Glutamatergic neuron (in vitro differentiated cells): ENCODE measurements around the gene HDHD2. TPM values are rescaled to one million over a fixed set of nuclear protein-coding genes. Genes with fewer than 3 reads are reported as not detected.

Experiments used
- DNase-seq: peaks from one replicate; pipeline ENCODE4 v3.0.0; 2022
- H3K27ac Mint-ChIP-seq: one replicate; pipeline ENCODE4 v1.8.0; 2020; ENCODE audit warnings: mild to moderate bottlenecking, mixed read lengths, inconsistent platforms; ENCODE audit not compliant: unreplicated experiment
- H3K27me3 Mint-ChIP-seq: one replicate; pipeline ENCODE4 v1.8.0; 2020; ENCODE audit warnings: mild to moderate bottlenecking, moderate library complexity, mixed read lengths, inconsistent platforms; ENCODE audit not compliant: unreplicated experiment
- H3K36me3 Mint-ChIP-seq: one replicate; pipeline ENCODE4 v1.8.0; 2020; ENCODE audit warnings: mild to moderate bottlenecking, mixed read lengths, inconsistent platforms; ENCODE audit not compliant: unreplicated experiment
- H3K4me1 Mint-ChIP-seq: one replicate; pipeline ENCODE4 v1.8.0; 2020; ENCODE audit warnings: mild to moderate bottlenecking, low read depth, mixed read lengths, inconsistent platforms; ENCODE audit not compliant: unreplicated experiment
- H3K4me3 Mint-ChIP-seq: one replicate; pipeline ENCODE4 v1.8.0; 2020; ENCODE audit warnings: mild to moderate bottlenecking, mixed read lengths, inconsistent platforms; ENCODE audit not compliant: unreplicated experiment
- H3K9me3 Mint-ChIP-seq: one replicate; pipeline ENCODE4 v1.8.0; 2020; ENCODE audit warnings: mild to moderate bottlenecking, moderate library complexity, mixed read lengths, inconsistent platforms; ENCODE audit not compliant: unreplicated experiment
- total RNA-seq: library from RNA; stranded (reverse); fragmentation: NEBNext Ultra II Directional; extraction: Animal tissue kit (Norgen Biotek cat#: 25700); gene quantifications from one replicate; pipeline ENCODE4 v1.2.1, GENCODE V29; 2021; ENCODE audit not compliant: unreplicated experiment
- TF ChIP-seq, protein P1 (sequence below): fragments of 200-600 bp; sonication (generic); IDR thresholded peaks from one replicate; pipeline ENCODE4 v1.5.0; 2021; ENCODE audit not compliant: partially characterized antibody, unreplicated experiment

The HDHD2 gene
- total RNA-seq, 1 donor from 2014 or later = 55.3 TPM

DNA sequence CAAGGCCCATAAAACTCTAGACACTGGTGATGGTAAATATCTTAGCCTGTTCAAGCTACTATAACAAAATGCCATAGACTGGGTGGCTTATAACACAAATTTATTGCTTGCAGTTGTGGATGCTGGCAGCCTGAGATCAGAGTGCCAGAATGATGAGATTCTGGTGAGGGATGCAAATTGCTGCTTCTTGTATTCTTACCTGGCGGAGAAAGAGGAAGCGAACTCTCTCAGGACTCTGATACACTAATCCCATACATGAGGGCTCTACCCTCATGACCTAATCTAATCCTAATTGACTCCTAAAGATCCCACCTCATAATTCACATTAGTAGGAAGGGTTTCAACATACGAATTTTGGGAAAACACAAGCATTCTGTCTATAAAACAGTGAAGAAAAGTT lies 30.5 kb upstream of the HDHD2 start:
- Mint-ChIP-seq H3K4me3 (no peak overlapping the region), H3K27me3 (no peaks in the 10 kb centered on the region), H3K9me3 (peaks cover 4% of the 10 kb centered on the region), H3K4me1 (no peaks in the 10 kb centered on the region), H3K27ac (no peak overlapping the region), H3K36me3 (no peaks in the 10 kb centered on the region)
- TF ChIP-seq, protein P1, sequence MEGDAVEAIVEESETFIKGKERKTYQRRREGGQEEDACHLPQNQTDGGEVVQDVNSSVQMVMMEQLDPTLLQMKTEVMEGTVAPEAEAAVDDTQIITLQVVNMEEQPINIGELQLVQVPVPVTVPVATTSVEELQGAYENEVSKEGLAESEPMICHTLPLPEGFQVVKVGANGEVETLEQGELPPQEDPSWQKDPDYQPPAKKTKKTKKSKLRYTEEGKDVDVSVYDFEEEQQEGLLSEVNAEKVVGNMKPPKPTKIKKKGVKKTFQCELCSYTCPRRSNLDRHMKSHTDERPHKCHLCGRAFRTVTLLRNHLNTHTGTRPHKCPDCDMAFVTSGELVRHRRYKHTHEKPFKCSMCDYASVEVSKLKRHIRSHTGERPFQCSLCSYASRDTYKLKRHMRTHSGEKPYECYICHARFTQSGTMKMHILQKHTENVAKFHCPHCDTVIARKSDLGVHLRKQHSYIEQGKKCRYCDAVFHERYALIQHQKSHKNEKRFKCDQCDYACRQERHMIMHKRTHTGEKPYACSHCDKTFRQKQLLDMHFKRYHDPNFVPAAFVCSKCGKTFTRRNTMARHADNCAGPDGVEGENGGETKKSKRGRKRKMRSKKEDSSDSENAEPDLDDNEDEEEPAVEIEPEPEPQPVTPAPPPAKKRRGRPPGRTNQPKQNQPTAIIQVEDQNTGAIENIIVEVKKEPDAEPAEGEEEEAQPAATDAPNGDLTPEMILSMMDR = no peak
- no peak for DNase-seq

DNA sequence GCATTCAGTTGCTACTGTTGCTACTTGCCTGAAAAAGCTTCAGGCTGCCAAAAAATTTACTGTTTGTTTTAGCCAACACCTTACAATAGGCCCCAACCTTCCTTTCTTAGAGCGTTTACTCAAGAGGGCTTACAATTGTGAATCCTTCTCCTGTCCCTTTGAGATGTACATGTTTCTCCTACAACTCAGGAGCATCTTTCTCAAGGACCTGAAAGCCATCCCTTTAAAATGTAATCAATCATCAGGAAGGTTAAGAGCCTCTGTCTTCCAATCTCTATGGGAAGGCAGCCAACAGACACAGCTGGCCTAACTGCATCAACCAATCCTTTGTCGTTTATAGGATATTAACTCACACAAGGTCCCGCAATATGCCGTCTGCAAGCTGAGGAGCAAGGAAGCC lies 29.2 kb upstream of the HDHD2 start:
- Mint-ChIP-seq H3K4me1 (no peaks in the 10 kb centered on the region), H3K36me3 (no peaks in the 10 kb centered on the region), H3K27ac (no peak overlapping the region), H3K4me3 (no peak overlapping the region), H3K27me3 (no peaks in the 10 kb centered on the region), H3K9me3 (peaks cover 4% of the 10 kb centered on the region)
- TF ChIP-seq, protein P1 = no peak
- DNase-seq = no peak

DNA sequence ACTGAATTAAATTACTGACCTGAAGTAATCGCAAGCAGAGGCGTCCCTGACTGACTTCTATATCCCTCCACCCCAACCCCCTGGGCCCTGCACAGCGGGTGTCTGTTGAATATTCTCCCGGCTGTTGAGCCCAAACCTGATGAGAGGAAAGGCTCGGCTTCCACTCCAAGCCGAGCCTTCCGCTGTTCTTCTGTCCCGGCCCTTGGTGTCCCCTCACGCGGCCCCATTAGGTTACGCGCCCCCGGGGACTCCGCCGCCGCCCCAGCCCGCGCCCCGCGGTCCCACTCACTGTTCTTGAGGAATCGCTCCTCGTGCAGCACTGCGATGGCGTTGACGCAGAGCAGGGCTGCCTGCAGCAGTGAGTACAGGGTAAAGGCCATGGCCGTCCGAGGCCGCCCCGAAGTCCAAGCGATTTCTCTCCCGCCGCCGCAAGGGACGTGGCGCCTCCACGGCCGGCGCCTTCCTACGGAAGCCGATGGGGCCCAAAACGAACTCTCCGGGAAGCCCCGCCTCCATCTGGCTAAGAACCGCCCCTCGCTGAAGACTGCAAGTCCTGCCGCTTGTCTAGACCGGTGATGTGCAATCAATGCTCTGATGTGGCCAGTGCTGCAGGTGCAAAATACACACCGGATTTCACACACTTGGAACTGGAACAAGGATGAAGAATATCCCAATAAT lies 25.7 kb upstream of the HDHD2 start, which contains the start of gene IER3IP1:
Gene IER3IP1 (minus strand): TSS at position 467 of the 678 bp plus-strand sequence. CDS start 87 bp downstream, at position 380.
- Mint-ChIP-seq H3K4me1 (no peaks in the 10 kb centered on the region), H3K27me3 (no peaks in the 10 kb centered on the region), H3K36me3 (no peaks in the 10 kb centered on the region), H3K4me3 (no peak within 1 kb of the TSS), H3K27ac (peak within 1 kb of the TSS; percentile 63), H3K9me3 (peaks cover 2% of the 10 kb centered on the region)
- DNase-seq = peak; percentile 97
- TF ChIP-seq, protein P1 = no peak

DNA sequence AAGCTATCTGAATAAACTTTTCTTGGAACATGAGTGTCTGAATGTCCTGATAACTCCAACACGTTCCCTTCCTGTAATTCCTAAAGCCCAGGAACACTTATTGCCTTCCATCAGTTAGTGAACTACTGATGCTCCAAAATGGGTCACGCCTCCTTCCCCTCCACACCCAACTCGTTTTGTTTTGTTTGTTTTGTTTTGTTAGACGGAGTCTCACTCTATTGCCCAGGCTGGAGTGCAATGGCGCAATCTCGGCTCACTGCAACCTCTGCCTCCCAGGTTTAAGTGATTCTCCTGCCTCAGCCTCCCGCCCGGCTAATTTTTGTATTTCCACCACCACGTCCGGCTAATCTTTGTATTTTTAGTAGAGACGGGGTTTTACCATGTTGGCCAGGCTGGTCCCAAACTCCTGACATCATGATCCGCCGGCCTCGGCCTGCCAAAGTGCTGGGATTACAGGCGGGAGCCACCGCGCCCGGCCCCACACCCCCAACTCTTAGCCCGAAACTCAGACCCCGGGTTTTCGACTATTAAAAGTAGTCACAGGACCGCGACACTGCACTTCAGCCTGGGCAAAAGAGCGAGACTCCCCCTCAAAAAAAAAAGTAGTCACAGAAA lies 25.1 kb upstream of the HDHD2 start:
- TF ChIP-seq, protein P1 = no peak
- peak; percentile 38 for DNase-seq
- Mint-ChIP-seq H3K27me3 (no peaks in the 10 kb centered on the region), H3K36me3 (no peaks in the 10 kb centered on the region), H3K4me3 (no peak overlapping the region), H3K27ac (peak overlapping the region; percentile 54), H3K4me1 (no peaks in the 10 kb centered on the region), H3K9me3 (peaks cover 2% of the 10 kb centered on the region)

DNA sequence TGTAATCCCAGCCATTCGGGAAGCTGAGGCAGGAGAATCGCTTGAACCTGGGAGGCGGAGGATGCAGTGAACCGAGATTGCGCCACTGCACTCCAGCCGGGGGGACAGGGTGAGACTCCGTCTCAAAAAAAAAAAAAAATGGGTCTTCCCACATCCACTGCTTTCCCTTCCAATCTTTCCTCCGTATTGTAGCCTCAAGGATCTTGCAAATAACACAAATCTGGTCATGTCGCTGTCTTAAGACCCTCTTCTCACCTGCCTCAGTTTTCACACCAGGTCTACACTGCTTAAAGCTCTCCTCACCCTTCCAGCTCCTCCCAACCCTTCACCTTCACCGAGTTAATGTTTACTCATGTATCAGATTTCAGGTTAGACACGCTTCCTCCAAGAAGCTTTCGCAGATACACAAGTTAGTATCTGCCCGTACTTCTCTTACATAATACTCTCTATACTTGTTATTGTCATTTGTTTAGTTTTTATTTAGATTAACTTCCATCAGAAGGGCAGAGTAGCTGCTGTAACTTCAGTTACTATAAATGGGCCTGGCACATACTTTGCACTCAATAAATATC lies 24.3 kb upstream of the HDHD2 start:
- DNase-seq = no peak
- no peak overlapping the region for H3K4me3 Mint-ChIP-seq
- peaks cover under 1% of the 10 kb centered on the region for H3K9me3 Mint-ChIP-seq
- no peaks in the 10 kb centered on the region for H3K36me3 Mint-ChIP-seq
- TF ChIP-seq, protein P1 = no peak
- H3K27ac Mint-ChIP-seq = no peak overlapping the region
- H3K4me1 Mint-ChIP-seq = no peaks in the 10 kb centered on the region
- H3K27me3 Mint-ChIP-seq = no peaks in the 10 kb centered on the region
